Fibroblast of villous mesenchyme (primary cell): Measurements from ENCODE around the gene KRT10. TPM values are rescaled to one million over a fixed set of nuclear protein-coding genes. Genes with fewer than 3 reads are reported as not detected.

Experiments
- DNase-seq: peaks from one replicate; pipeline ENCODE4 v3.0.0-alpha.2; 2010; ENCODE audit warnings: low read depth
- H3K4me3 ChIP-seq: 2 replicates; pipeline ENCODE4 v1.5.1; 2011; ENCODE audit warnings: low read depth, mild to moderate bottlenecking, low read length
- total RNA-seq: library from RNA; depleted of rRNA; stranded (reverse); fragments of >200 nt; gene quantifications from 2 replicates; pipeline ENCODE4 v1.2.3, GENCODE V29; 2012
- TF ChIP-seq, protein P1 (sequence below): IDR thresholded peaks from 2 replicates; pipeline ENCODE4 v1.5.1; 2012; ENCODE audit warnings: low read depth, mild to moderate bottlenecking, low read length; ENCODE audit not compliant: insufficient read depth

KRT10 gene
- total RNA-seq, 1 donor = 3.0 TPM

DNA sequence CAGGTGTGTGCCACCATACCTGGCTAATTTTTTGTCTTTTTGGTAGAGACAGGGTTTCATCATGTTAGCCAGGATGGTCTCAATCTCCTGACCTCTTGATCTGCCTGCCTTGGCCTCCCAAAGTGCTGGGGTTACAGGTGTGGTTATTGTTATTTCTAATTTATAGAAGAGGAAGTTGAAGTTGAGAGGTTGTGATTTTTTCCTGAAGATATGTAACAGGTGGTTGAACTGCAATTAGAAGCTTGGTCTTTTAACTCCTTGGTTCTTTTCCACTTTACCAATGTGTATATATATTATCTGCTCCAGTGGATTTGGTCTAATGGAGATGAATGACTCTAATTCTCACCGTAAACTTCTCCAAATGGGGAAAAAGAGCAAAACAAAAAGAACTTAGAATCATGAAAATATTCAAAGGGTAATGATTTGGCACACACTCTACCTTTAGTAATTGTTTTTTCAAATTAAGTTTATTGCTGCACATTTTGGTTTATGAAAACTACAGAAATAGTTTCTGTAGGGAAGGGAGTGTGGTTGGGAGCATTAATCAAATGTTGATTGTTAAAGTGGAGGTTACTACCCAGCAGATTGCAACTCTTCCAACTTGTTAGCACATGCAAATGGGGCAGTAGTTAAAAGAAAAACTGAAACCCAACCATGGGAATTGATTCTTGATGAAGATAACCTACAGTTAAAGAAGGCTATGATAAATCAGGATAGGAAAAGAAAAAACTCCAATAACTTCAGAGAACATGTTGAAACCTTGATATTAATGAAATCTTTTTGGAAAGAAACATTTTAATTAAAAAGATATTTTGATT, 1.8 kb upstream of the KRT10 start:
- no peak for DNase-seq
- TF ChIP-seq, protein P1, sequence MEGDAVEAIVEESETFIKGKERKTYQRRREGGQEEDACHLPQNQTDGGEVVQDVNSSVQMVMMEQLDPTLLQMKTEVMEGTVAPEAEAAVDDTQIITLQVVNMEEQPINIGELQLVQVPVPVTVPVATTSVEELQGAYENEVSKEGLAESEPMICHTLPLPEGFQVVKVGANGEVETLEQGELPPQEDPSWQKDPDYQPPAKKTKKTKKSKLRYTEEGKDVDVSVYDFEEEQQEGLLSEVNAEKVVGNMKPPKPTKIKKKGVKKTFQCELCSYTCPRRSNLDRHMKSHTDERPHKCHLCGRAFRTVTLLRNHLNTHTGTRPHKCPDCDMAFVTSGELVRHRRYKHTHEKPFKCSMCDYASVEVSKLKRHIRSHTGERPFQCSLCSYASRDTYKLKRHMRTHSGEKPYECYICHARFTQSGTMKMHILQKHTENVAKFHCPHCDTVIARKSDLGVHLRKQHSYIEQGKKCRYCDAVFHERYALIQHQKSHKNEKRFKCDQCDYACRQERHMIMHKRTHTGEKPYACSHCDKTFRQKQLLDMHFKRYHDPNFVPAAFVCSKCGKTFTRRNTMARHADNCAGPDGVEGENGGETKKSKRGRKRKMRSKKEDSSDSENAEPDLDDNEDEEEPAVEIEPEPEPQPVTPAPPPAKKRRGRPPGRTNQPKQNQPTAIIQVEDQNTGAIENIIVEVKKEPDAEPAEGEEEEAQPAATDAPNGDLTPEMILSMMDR = no peak
- no peak overlapping the region for H3K4me3 ChIP-seq

- H3K4me3 ChIP-seq = no peak overlapping the region
- DNase-seq = no peak
- TF ChIP-seq, protein P1 = no peak
Measured at GRCh38 chr17:40821536-40821935, 878 bp downstream of the KRT10 start.

DNA sequence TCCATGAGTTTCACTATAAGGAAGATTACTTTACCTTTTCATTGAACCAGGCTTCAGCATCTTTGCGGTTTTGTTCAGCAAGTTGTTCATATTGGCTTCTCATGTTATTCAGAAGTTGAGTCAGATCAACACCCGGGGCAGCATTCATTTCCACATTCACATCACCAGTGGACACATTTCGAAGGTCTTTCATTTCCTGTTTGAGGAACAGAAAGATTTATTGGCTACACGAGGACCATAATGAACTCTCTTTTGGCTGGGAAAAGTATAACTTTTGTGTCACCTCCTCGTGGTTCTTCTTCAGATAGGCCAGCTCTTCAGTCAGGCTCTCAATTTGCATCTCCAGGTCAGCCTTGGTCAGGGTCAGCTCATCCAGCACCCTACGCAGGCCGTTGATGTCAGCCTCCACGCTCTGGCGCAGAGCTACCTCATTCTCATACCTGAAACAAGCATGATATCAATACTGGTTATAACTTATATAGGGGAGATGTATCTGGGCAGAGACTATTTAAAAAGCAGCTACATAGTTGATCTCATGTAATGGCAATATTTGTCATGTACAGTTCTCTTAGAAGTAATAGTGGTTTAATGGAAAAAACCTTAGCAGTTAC, 2.1 kb downstream of the KRT10 start:
- H3K4me3 ChIP-seq = no peak overlapping the region
- no peak for DNase-seq

GRCh38 chr17:40819528-40820125, 2.8 kb downstream of the KRT10 start:
- TF ChIP-seq, protein P1 = no peak
- peak overlapping the region; percentile 81 for H3K4me3 ChIP-seq
- DNase-seq = peak; percentile 37

More for the DNA sequence above, 2.1 kb downstream of the KRT10 start:
- TF ChIP-seq, protein P1 = no peak

- TF ChIP-seq, protein P1 = no peak
- H3K4me3 ChIP-seq = peak overlapping the region; percentile 81
- DNase-seq = peak; percentile 86
Measured at GRCh38 chr17:40818733-40819527, 3.5 kb downstream of the KRT10 start.

DNA sequence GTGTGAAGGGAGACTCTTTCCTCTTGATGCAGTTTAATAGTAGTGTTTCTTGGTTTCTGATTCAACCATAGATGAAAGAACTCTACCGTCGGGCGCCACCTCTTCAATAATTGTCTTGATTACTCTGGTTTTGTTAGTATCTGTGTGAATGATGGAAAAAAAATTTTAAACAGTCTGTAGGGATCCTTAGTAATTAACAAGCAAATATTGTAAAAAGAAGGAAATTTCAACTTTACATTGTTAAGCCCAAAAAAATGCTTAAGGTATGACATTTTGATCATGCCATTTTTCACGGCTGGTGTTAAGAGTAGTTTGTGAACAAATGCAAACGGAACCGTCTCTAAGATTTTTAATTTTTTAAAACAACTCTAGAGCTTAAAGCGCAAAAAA, 4.1 kb downstream of the KRT10 start:
- no peak for DNase-seq
- peak overlapping the region; percentile 80 for H3K4me3 ChIP-seq
- TF ChIP-seq, protein P1 = no peak
